Measurements from ENCODE around the gene ZNF516. TPM values are rescaled to one million over a fixed set of nuclear protein-coding genes. Genes with fewer than 3 reads are reported as not detected.

Gene ZNF516
- polyA plus RNA-seq, 2 of the 4 experiments (the other 2 are of a cell fraction), result 3.9 to 4.9 TPM

DNA sequence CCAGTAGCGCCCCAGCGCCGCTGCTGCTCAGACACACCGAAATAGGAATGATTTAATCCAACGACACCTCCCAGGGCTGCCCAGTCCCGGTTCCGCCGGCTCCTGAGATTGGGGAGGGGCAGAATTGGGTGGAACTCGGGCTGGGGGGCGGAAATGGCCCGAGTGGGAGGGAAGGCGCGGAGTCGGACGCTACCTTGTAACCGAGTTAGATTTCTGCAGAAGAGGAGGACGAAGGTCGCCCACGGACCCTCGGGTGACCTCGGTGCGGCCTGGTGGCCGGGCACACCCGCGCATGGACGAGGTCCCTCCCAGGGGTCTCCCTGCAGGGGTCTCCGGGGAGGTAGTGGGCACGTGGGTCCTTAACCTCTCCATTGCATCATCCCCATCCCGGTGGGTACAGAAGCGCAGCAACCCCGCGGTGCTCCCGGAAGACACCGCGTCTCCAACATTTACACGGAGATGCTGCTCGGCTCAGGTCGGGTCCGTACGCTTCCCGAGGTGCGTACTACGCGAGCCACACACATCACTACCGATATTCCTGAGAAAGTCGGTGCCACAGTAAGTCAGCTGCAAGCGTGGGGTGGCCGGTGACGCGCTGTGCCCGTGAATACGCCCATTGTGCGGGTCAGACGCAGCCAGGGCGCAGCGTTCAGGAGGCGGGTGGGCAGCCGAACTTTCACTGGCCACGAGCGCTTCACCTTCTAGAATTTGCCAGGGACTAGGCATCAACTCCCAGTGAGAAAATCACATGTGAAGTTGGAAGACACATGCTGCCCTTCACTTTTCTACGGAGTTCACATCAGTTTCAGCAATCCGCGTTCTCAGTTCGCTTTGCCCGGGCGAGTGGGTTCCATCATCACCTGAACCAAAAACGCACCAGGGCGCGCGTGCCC is 3.0 kb downstream of the ZNF516 start:
- ChIA-PET POLR2A (interaction anchor here (0.5 to 2.2 kb wide), 3 partner anchors 10 to 195 kb away, joined by 3 to 9 read pairs (median 3); no protein-coding TSS in a partner anchor), CTCF (interaction anchor here (0.6 kb wide), 1 partner anchor 93 kb away, joined by 3 read pairs; no protein-coding TSS in a partner anchor)
- ATAC-seq (peak; percentile 28 to 47; a peak in 5 of 6 replicates), FAIRE-seq (no peak), DNase-seq (ENCODE audit: low read depth in 1 of 2, low spot score in 1 of 2) (peak; percentile 26 to 40)
- 1% methylated on average over 19 of the region's 70 CpGs for WGBS (ENCODE audit: missing lambda C conversion rate)
- Histone ChIP-seq H3K4me2 (peak overlapping the region; percentile 92), H3K27ac (peak overlapping the region; percentile 84 to 99), H3K4me3 (peak overlapping the region; percentile 91), H3K4me1 (peaks cover 16% of the 10 kb centered on the region), H3K9me3 (no peaks in the 10 kb centered on the region)
- TF ChIP-seq, protein P1, sequence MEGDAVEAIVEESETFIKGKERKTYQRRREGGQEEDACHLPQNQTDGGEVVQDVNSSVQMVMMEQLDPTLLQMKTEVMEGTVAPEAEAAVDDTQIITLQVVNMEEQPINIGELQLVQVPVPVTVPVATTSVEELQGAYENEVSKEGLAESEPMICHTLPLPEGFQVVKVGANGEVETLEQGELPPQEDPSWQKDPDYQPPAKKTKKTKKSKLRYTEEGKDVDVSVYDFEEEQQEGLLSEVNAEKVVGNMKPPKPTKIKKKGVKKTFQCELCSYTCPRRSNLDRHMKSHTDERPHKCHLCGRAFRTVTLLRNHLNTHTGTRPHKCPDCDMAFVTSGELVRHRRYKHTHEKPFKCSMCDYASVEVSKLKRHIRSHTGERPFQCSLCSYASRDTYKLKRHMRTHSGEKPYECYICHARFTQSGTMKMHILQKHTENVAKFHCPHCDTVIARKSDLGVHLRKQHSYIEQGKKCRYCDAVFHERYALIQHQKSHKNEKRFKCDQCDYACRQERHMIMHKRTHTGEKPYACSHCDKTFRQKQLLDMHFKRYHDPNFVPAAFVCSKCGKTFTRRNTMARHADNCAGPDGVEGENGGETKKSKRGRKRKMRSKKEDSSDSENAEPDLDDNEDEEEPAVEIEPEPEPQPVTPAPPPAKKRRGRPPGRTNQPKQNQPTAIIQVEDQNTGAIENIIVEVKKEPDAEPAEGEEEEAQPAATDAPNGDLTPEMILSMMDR (IDR thresholded peaks at IDR 0.05), result no peak
- TF ChIP-seq EP300 (IDR thresholded peaks at IDR 0.05) (no peak), NR3C1 (IDR thresholded peaks at IDR 0.05) (no peak), PHF8 (IDR thresholded peaks at IDR 0.05; ENCODE audit: borderline replicate concordance, low read depth) (no peak), RNF2 (IDR thresholded peaks at IDR 0.05; ENCODE audit: borderline replicate concordance, low read depth) (0 out of 2 replicates have a peak, but pooled peaks have one; percentile 47), CHD2 (IDR thresholded peaks at IDR 0.05; ENCODE audit: low read length, partially characterized antibody) (no peak), POLR2A (IDR thresholded peaks at IDR 0.05; ENCODE audit: low read length) (no peak), TFCP2L1 (CRISPR knock-in tag; IDR thresholded peaks at IDR 0.05) (no peak), HEYL (CRISPR knock-in tag; IDR thresholded peaks at IDR 0.05) (no peak), HDAC2 (IDR thresholded peaks at IDR 0.05) (peak; percentile 32; the same call in 1 of the 2 replicates), KDM5A (IDR thresholded peaks at IDR 0.05) (no peak)
- TF ChIP-seq, protein P2, sequence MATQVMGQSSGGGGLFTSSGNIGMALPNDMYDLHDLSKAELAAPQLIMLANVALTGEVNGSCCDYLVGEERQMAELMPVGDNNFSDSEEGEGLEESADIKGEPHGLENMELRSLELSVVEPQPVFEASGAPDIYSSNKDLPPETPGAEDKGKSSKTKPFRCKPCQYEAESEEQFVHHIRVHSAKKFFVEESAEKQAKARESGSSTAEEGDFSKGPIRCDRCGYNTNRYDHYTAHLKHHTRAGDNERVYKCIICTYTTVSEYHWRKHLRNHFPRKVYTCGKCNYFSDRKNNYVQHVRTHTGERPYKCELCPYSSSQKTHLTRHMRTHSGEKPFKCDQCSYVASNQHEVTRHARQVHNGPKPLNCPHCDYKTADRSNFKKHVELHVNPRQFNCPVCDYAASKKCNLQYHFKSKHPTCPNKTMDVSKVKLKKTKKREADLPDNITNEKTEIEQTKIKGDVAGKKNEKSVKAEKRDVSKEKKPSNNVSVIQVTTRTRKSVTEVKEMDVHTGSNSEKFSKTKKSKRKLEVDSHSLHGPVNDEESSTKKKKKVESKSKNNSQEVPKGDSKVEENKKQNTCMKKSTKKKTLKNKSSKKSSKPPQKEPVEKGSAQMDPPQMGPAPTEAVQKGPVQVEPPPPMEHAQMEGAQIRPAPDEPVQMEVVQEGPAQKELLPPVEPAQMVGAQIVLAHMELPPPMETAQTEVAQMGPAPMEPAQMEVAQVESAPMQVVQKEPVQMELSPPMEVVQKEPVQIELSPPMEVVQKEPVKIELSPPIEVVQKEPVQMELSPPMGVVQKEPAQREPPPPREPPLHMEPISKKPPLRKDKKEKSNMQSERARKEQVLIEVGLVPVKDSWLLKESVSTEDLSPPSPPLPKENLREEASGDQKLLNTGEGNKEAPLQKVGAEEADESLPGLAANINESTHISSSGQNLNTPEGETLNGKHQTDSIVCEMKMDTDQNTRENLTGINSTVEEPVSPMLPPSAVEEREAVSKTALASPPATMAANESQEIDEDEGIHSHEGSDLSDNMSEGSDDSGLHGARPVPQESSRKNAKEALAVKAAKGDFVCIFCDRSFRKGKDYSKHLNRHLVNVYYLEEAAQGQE (IDR thresholded peaks at IDR 0.05), result no peak
- TF ChIP-seq, protein P3, sequence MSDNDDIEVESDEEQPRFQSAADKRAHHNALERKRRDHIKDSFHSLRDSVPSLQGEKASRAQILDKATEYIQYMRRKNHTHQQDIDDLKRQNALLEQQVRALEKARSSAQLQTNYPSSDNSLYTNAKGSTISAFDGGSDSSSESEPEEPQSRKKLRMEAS (IDR thresholded peaks at IDR 0.05), result no peak; the same call in 1 of the 2 replicates
- TF ChIP-seq, protein P4, sequence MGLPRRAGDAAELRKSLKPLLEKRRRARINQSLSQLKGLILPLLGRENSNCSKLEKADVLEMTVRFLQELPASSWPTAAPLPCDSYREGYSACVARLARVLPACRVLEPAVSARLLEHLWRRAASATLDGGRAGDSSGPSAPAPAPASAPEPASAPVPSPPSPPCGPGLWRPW (IDR thresholded peaks at IDR 0.05), result no peak
- TF ChIP-seq, protein P5, sequence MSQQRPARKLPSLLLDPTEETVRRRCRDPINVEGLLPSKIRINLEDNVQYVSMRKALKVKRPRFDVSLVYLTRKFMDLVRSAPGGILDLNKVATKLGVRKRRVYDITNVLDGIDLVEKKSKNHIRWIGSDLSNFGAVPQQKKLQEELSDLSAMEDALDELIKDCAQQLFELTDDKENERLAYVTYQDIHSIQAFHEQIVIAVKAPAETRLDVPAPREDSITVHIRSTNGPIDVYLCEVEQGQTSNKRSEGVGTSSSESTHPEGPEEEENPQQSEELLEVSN (IDR thresholded peaks at IDR 0.05; ENCODE audit: borderline replicate concordance, low read depth), result no peak
- TF ChIP-seq, protein P6, sequence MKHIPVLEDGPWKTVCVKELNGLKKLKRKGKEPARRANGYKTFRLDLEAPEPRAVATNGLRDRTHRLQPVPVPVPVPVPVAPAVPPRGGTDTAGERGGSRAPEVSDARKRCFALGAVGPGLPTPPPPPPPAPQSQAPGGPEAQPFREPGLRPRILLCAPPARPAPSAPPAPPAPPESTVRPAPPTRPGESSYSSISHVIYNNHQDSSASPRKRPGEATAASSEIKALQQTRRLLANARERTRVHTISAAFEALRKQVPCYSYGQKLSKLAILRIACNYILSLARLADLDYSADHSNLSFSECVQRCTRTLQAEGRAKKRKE (CRISPR knock-in tag; IDR thresholded peaks at IDR 0.05; ENCODE audit: low read depth), result no peak

DNA sequence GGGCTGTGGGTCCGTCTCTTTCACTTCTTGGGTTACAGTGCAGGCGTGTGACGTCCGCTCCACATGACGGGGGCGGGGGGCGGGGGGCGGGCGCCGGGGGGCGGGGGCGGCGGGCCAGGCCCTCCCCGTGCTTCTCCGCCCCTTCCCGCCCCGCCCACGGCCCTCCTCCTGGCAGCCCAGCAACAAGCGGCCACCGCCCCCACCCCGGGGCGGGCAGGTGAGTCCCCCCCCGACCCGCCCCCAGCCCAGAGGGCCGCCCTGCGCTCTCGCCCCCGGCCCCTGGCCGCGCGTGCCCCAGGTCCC is 3.6 kb downstream of the ZNF516 start:
- peak; percentile 28 to 53 for DNase-seq (ENCODE audit: low read depth in 1 of 2, low spot score in 1 of 2)
- peaks cover 16% of the 10 kb centered on the region for H3K4me1 ChIP-seq
- H3K4me3 ChIP-seq, result peak overlapping the region; percentile 91
- TF ChIP-seq HDAC2 (IDR thresholded peaks at IDR 0.05) (no peak), HOXB13 (CRISPR knock-in tag; IDR thresholded peaks at IDR 0.05; ENCODE audit: low read depth) (no peak), POLR2AphosphoS2 (conservative IDR thresholded peaks at IDR 0.05; ENCODE audit: low read length) (no peak)
- TF ChIP-seq, protein P4 (IDR thresholded peaks at IDR 0.05), result no peak
- TF ChIP-seq, protein P7, sequence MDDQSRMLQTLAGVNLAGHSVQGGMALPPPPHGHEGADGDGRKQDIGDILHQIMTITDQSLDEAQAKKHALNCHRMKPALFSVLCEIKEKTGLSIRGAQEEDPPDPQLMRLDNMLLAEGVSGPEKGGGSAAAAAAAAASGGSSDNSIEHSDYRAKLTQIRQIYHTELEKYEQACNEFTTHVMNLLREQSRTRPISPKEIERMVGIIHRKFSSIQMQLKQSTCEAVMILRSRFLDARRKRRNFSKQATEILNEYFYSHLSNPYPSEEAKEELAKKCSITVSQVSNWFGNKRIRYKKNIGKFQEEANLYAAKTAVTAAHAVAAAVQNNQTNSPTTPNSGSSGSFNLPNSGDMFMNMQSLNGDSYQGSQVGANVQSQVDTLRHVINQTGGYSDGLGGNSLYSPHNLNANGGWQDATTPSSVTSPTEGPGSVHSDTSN (IDR thresholded peaks at IDR 0.05), result no peak
- TF ChIP-seq, protein P6 (CRISPR knock-in tag; IDR thresholded peaks at IDR 0.05; ENCODE audit: low read depth), result no peak
- peak overlapping the region; percentile 84 to 99 for H3K27ac ChIP-seq
- POLR2A ChIA-PET, result no interaction called here
- CTCF ChIA-PET, result no interaction called here
- no CpG with 5 or more reads among the region's 31 CpGs for WGBS (ENCODE audit: missing lambda C conversion rate)
- no peaks in the 10 kb centered on the region for H3K9me3 ChIP-seq
- FAIRE-seq, result no peak
- peak overlapping the region; percentile 92 for H3K4me2 ChIP-seq
- peak; percentile 28 to 42 for ATAC-seq

Data from A549 (cell line).